Spleen (tissue), 11 donors: ENCODE results near the gene CDC14B. TPM values are rescaled to one million over a fixed set of nuclear protein-coding genes. Genes with fewer than 3 reads are reported as not detected.

Source experiments
- DNase-seq: peaks from one replicate; pipeline ENCODE4 v3.0.0-alpha.2; 2020
- H3K27ac ChIP-seq, 8 donors: fragments of 200-600 bp; sonication (generic) in 7 of 8; 1 replicate in 4 of 8; 2 replicates in 4 of 8; pipeline versions ENCODE4 v1.5.0 to v1.8.0; 2016 to 2021; ENCODE audit warnings: inconsistent platforms in 4 of 8, mild to moderate bottlenecking in 4 of 8, moderate library complexity in 1 of 8
- H3K27me3 ChIP-seq, 7 donors: fragments of 200-600 bp; sonication (generic) in 6 of 7; replicated peaks in 1 of 7; 1 replicate in 4 of 7; 2 replicates in 3 of 7; pipeline versions ENCODE4 v1.5.0 to v1.8.0; 2016 to 2021; ENCODE audit warnings: inconsistent platforms in 3 of 7, mild to moderate bottlenecking in 1 of 7
- H3K36me3 ChIP-seq, 6 donors: fragments of 200-600 bp; sonication (generic) in 5 of 6; 1 replicate in 4 of 6; 2 replicates in 2 of 6; pipeline versions ENCODE4 v1.5.0 to v1.8.0; 2016 to 2021; ENCODE audit warnings: inconsistent platforms in 2 of 6
- H3K4me1 ChIP-seq, 6 donors: fragments of 200-600 bp; sonication (generic) in 5 of 6; 1 replicate in 3 of 6; 2 replicates in 3 of 6; pipeline versions ENCODE4 v1.5.0 to v1.8.0; 2016 to 2021; ENCODE audit warnings: inconsistent platforms in 3 of 6
- H3K4me3 ChIP-seq, 8 donors: fragments of 200-600 bp; sonication (generic) in 7 of 8; 1 replicate in 4 of 8; 2 replicates in 4 of 8; pipeline versions ENCODE4 v1.5.0 to v1.8.0; 2016 to 2021; ENCODE audit warnings: inconsistent platforms in 4 of 8, mild to moderate bottlenecking in 4 of 8, moderate library complexity in 2 of 8
- H3K9me3 ChIP-seq, 8 donors: fragments of 200-600 bp; sonication (generic) in 7 of 8; 1 replicate in 4 of 8; 2 replicates in 4 of 8; pipeline versions ENCODE4 v1.5.0 to v1.8.0; 2016 to 2021; ENCODE audit warnings: inconsistent platforms in 4 of 8
- CTCF ChIP-seq, 11 experiments: fragments of 200-600 bp in 7 of 11; fragments of 450-650 bp in 4 of 11; sonication (generic) in 4 of 11; IDR thresholded peaks in 8 of 11; conservative IDR thresholded peaks in 3 of 11; 1 replicate in 7 of 11; 2 replicates in 4 of 11; pipeline versions ENCODE4 v1.4.0 to v1.8.0; 2016 to 2021; ENCODE audit warnings: antibody characterized with exemption in 11 of 11, inconsistent platforms in 4 of 11, mild to moderate bottlenecking in 1 of 11
- POLR2A ChIP-seq, 3 donors: fragments of 450-650 bp; IDR thresholded peaks; one replicate each; pipeline ENCODE4 v1.5.1; 2017; ENCODE audit warnings: antibody characterized with exemption in 3 of 3, mild to moderate bottlenecking in 1 of 3
- POLR2AphosphoS5 ChIP-seq, 3 donors: sonication (generic); formaldehyde crosslinking; IDR thresholded peaks; one replicate each; pipeline ENCODE4 v1.5.1; 2017; ENCODE audit warnings: antibody characterized with exemption in 3 of 3
- WGBS, 5 donors: extraction: QIAGEN DNeasy Blood & Tissue Kit in 3 of 5; methylation state at CpG; one replicate each; pipeline versions ENCODE4 v1.1.5 to v1.1.7; 2013 to 2018; 5-methylcytosine and 5-hydroxymethylcytosine counted together
- intact Hi-C: fragments of 100-400 bp; cut with DNase I; formaldehyde crosslinking; loops from one replicate; pipeline ENCODE4 v1.15.0; 2023; ENCODE audit warnings: low total_unique reads
- polyA plus RNA-seq, 3 donors: library from polyadenylated mRNA; stranded (reverse); fragments of 200-250 nt; gene quantifications; one replicate each; pipeline ENCODE4 v1.2.1, GENCODE V29; 2013
- total RNA-seq, 7 donors: library from RNA; depleted of rRNA in 3 of 7; stranded (reverse); fragments of >200 nt in 3 of 7; fragmentation: NEBNext Ultra II Directional in 4 of 7; extraction: Animal tissue kit (Norgen Biotek cat#: 25700) in 4 of 7; gene quantifications; one replicate each; pipeline versions ENCODE4 v1.1.0 to v1.2.1, GENCODE V29; 2016 to 2021
- donor health status: healthy with polysubstance abuse.
- donor health status: DM: no; HTN: no; CAD: no; lungs with moderate emphysema.
- donor health status: DM: no; HTN: no; CAD: no.
- donor health status: Bipolar disorder and iron deficiency.
- donor health status: healthy.
- donor health status: DM: no; HTN: no; CAD: no.
- donor health status: DM: yes; HTN: yes; CAD: no.

CDC14B gene
- total and polyA plus RNA-seq, 10 donors, result 1.3 to 10.0 (median 5.8) TPM

GRCh38 chr9:96496368-96497116 lies 123.1 kb downstream of the CDC14B start:
- TF ChIP-seq CTCF (IDR thresholded peaks at IDR 0.05 in 8 of 11, conservative IDR thresholded peaks at IDR 0.05 in 3 of 11), result no peak
- TF ChIP-seq POLR2A (IDR thresholded peaks at IDR 0.05), result no peak
- no peak for TF ChIP-seq POLR2AphosphoS5 (IDR thresholded peaks at IDR 0.05)
- peaks cover 0 to 24% (median 7%) of the 10 kb centered on the region in 6 donors for H3K36me3 ChIP-seq
- H3K9me3 ChIP-seq, result no peaks in the 10 kb centered on the region
- DNase-seq, result no peak
- H3K27me3 ChIP-seq, result no peaks in the 10 kb centered on the region
- no peak overlapping the region for H3K27ac ChIP-seq
- no peak overlapping the region for H3K4me3 ChIP-seq
- intact Hi-C loops, result no loop called here
- 96 to 97% (median 96%) methylated on average over 51 to 55 of the region's 55 CpGs for WGBS, 5 donors
- no peaks in the 10 kb centered on the region for H3K4me1 ChIP-seq

GRCh38 chr9:96495341-96495740 lies 124.3 kb downstream of the CDC14B start:
- Histone ChIP-seq H3K9me3 (no peaks in the 10 kb centered on the region), H3K27me3 (no peaks in the 10 kb centered on the region), H3K4me3 (no peak overlapping the region), H3K4me1 (no peaks in the 10 kb centered on the region), H3K27ac (no peak overlapping the region), H3K36me3 (peaks cover 0 to 36% (median 16%) of the 10 kb centered on the region in 6 donors)
- 80 to 88% (median 83%) methylated on average over 11 of the region's 11 CpGs for WGBS, 5 donors
- DNase-seq, result no peak
- TF ChIP-seq CTCF (IDR thresholded peaks at IDR 0.05 in 8 of 11, conservative IDR thresholded peaks at IDR 0.05 in 3 of 11), result no peak
- TF ChIP-seq POLR2AphosphoS5 (IDR thresholded peaks at IDR 0.05), result no peak
- no peak for TF ChIP-seq POLR2A (IDR thresholded peaks at IDR 0.05)
- intact Hi-C loops, result no loop called here

DNA sequence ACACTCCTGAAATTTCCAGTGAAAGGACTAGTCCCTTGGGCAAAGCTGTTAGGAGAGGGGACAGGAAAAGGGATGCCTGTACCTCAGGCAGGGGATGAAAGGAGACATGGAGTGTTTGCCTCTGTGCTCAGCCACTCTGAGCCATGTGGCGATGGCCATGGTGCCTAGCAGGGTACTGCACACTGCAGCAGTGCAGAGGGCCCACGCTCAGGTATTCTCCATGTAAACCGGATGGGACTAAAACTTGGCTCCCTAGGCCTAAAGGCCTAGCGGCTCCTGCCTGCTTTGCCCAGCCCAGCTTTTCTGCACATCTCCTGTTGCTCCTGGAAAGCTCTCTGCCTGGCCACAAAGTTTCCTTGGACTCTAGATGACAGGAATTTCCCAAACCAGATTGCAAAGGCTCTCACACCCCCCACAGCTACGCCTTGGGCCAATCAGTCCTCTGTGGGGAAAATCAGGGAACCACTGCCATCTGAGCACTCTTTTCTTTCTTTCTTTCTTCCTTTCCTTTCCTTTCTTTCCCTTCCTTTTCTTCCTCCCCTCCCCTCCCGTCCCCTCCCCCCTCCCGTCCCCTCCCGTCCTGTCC lies 125.3 kb downstream of the CDC14B start:
- WGBS, 5 donors, result 85 to 95% (median 94%) methylated on average over 8 of the region's 8 CpGs
- H3K27me3 ChIP-seq, result no peaks in the 10 kb centered on the region
- no peaks in the 10 kb centered on the region for H3K4me1 ChIP-seq
- intact Hi-C loops, result no loop called here
- H3K4me3 ChIP-seq, result no peak overlapping the region
- DNase-seq, result no peak
- no peak overlapping the region for H3K27ac ChIP-seq
- TF ChIP-seq POLR2AphosphoS5 (IDR thresholded peaks at IDR 0.05) (no peak), POLR2A (IDR thresholded peaks at IDR 0.05) (no peak), CTCF (IDR thresholded peaks at IDR 0.05 in 8 of 11, conservative IDR thresholded peaks at IDR 0.05 in 3 of 11) (no peak)
- peaks cover 0 to 46% (median 26%) of the 10 kb centered on the region in 6 donors for H3K36me3 ChIP-seq
- no peaks in the 10 kb centered on the region for H3K9me3 ChIP-seq

GRCh38 chr9:96493757-96494156 lies 125.9 kb downstream of the CDC14B start:
- no peak for DNase-seq
- no peak overlapping the region for H3K4me3 ChIP-seq
- no peak for TF ChIP-seq POLR2AphosphoS5 (IDR thresholded peaks at IDR 0.05)
- no peak for TF ChIP-seq CTCF (IDR thresholded peaks at IDR 0.05 in 8 of 11, conservative IDR thresholded peaks at IDR 0.05 in 3 of 11)
- no peak for TF ChIP-seq POLR2A (IDR thresholded peaks at IDR 0.05)
- intact Hi-C loops, result no loop called here
- H3K9me3 ChIP-seq, result no peaks in the 10 kb centered on the region
- H3K4me1 ChIP-seq, result no peaks in the 10 kb centered on the region
- no peak overlapping the region for H3K27ac ChIP-seq
- H3K27me3 ChIP-seq, result no peaks in the 10 kb centered on the region
- peaks cover 0 to 52% (median 31%) of the 10 kb centered on the region in 6 donors for H3K36me3 ChIP-seq
- WGBS, 5 donors, result 84 to 88% (median 85%) methylated on average over 13 of the region's 13 CpGs
